PC-3 (cell line): Measurements from ENCODE around the gene LRRC49.

Source experiments
- EZH2phosphoT487 ChIP-seq: fragments of 300-600 bp; sonication (generic); IDR thresholded peaks from 2 replicates; pipeline ENCODE4 v1.6.1; 2018; ENCODE audit warnings: mild to moderate bottlenecking, antibody characterized with exemption, low read length, borderline replicate concordance
- TF ChIP-seq, protein P1 (sequence below): fragments of 300-600 bp; sonication (generic); conservative IDR thresholded peaks from 2 replicates; pipeline ENCODE4 v1.5.1; 2017; ENCODE audit warnings: antibody characterized with exemption, low read depth, mild to moderate bottlenecking, low read length

GRCh38 chr15:70902107-70902506 is 9.5 kb downstream of the LRRC49 start:
- TF ChIP-seq, protein P1, sequence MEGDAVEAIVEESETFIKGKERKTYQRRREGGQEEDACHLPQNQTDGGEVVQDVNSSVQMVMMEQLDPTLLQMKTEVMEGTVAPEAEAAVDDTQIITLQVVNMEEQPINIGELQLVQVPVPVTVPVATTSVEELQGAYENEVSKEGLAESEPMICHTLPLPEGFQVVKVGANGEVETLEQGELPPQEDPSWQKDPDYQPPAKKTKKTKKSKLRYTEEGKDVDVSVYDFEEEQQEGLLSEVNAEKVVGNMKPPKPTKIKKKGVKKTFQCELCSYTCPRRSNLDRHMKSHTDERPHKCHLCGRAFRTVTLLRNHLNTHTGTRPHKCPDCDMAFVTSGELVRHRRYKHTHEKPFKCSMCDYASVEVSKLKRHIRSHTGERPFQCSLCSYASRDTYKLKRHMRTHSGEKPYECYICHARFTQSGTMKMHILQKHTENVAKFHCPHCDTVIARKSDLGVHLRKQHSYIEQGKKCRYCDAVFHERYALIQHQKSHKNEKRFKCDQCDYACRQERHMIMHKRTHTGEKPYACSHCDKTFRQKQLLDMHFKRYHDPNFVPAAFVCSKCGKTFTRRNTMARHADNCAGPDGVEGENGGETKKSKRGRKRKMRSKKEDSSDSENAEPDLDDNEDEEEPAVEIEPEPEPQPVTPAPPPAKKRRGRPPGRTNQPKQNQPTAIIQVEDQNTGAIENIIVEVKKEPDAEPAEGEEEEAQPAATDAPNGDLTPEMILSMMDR = no peak
- no peak for TF ChIP-seq EZH2phosphoT487
